Activated naive CD8-positive, alpha-beta T cell treated with anti-CD3 and anti-CD28 coated beads for 36 hours (primary cell): ENCODE data around the gene FUT2. TPM values are rescaled to one million over a fixed set of nuclear protein-coding genes. Genes with fewer than 3 reads are reported as not detected.

Experiments used
- DNase-seq: peaks from one replicate; pipeline ENCODE4 v3.0.0; 2021
- H3K27ac Mint-ChIP-seq: one replicate; pipeline ENCODE4 v1.8.0; 2022; ENCODE audit warnings: mild to moderate bottlenecking, moderate library complexity, mixed read lengths
- H3K27me3 Mint-ChIP-seq: one replicate; pipeline ENCODE4 v1.8.0; 2022; ENCODE audit warnings: mild to moderate bottlenecking, mixed read lengths
- H3K36me3 Mint-ChIP-seq: one replicate; pipeline ENCODE4 v1.8.0; 2021; ENCODE audit warnings: mild to moderate bottlenecking, mixed read lengths
- H3K4me1 Mint-ChIP-seq: one replicate; pipeline ENCODE4 v1.8.0; 2021; ENCODE audit warnings: mixed read lengths
- H3K4me3 Mint-ChIP-seq: one replicate; pipeline ENCODE4 v1.8.0; 2022; ENCODE audit warnings: mild to moderate bottlenecking, moderate library complexity, mixed read lengths
- H3K9me3 Mint-ChIP-seq: one replicate; pipeline ENCODE4 v1.8.0; 2022; ENCODE audit warnings: mixed read lengths
- total RNA-seq, 2 experiments: library from RNA; stranded (reverse); gene quantifications; one replicate each; pipeline ENCODE4 v1.2.3, GENCODE V29; 2021

Gene FUT2
- total RNA-seq, 2 experiments from 2014 or later: not detected

DNA sequence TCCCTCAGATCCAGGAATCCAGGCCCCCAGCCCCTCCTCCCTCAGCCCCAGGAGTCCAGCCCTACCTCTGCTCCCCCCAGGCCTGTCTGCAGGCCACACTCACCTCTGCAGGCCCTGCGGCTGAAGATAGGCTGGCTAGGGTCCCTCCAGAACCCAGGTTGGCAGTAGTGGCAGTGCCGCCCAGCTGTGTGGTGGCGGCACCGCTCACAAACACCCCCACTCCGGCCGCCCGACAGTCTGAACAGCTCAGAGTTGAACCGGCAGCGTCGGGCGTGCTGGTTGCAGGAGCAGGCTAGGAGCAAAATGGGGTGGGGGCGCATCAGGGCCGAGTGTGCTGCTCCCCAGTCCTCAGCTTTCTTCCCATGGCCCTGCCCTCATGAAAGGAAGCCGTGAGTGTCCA is 31.3 kb upstream of the FUT2 start:
- Mint-ChIP-seq H3K4me1 (peaks cover 7% of the 10 kb centered on the region), H3K27ac (no peak overlapping the region), H3K9me3 (no peaks in the 10 kb centered on the region), H3K36me3 (no peaks in the 10 kb centered on the region), H3K4me3 (no peak overlapping the region), H3K27me3 (no peaks in the 10 kb centered on the region)
- DNase-seq: no peak

GRCh38 chr19:48665786-48666185 is 30.0 kb upstream of the FUT2 start:
- H3K9me3 Mint-ChIP-seq: peaks cover 3% of the 10 kb centered on the region

GRCh38 chr19:48668332-48668731 is 27.4 kb upstream of the FUT2 start:
- Mint-ChIP-seq H3K27me3 (no peaks in the 10 kb centered on the region), H3K36me3 (no peaks in the 10 kb centered on the region), H3K27ac (no peak overlapping the region), H3K4me1 (no peaks in the 10 kb centered on the region), H3K9me3 (peaks cover 3% of the 10 kb centered on the region), H3K4me3 (no peak overlapping the region)
- DNase-seq: no peak

More at GRCh38 chr19:48665786-48666185, 30.0 kb upstream of the FUT2 start:
- no peak overlapping the region for H3K27ac Mint-ChIP-seq
- no peak for DNase-seq
- peaks cover 5% of the 10 kb centered on the region for H3K4me1 Mint-ChIP-seq
- no peaks in the 10 kb centered on the region for H3K27me3 Mint-ChIP-seq
- no peaks in the 10 kb centered on the region for H3K36me3 Mint-ChIP-seq
- H3K4me3 Mint-ChIP-seq: no peak overlapping the region

GRCh38 chr19:48668761-48669160 is 27.0 kb upstream of the FUT2 start:
- Mint-ChIP-seq H3K4me1 (no peaks in the 10 kb centered on the region), H3K4me3 (no peak overlapping the region), H3K27me3 (no peaks in the 10 kb centered on the region), H3K36me3 (no peaks in the 10 kb centered on the region), H3K27ac (no peak overlapping the region), H3K9me3 (peaks cover 3% of the 10 kb centered on the region)
- no peak for DNase-seq

DNA sequence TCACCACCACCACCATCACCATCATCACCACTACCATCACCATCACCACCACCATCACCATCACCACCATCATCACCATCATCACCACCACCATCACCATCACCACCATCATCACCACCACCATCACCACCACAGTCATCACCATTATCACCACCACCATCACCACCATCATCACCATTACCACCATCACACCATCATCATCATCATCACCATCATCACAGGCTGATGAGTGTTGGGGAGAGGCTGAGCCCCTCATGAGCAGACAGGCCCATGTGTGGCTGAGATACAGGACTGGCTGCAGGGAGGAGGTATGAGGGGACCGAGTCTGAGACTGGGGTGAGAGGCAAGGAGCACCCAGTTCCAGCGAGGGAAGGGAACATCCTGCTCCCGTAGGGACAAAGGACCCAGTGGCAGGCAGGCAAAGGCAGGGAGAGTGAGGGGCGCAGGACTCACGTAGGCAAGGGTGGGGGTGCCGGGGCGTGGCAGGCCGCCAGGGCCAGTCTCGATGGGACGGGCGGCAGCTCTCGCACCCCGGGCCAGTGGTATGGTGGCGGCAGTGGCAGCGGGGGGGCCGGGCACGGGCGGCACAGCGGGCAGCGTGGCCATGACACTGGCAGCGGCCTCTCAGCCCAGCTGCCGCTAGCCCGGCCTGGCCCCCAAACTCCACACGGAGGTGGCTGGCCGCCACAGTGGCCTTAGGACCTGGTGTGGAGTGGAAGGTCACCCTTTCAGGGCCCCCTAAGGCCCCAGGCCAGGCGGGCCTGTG is 25.7 kb upstream of the FUT2 start:
- Mint-ChIP-seq H3K27ac (peak overlapping the region; percentile 50), H3K9me3 (peaks cover 3% of the 10 kb centered on the region), H3K4me3 (no peak overlapping the region), H3K36me3 (no peaks in the 10 kb centered on the region), H3K4me1 (peaks cover 2% of the 10 kb centered on the region), H3K27me3 (no peaks in the 10 kb centered on the region)
- DNase-seq: no peak

- H3K27me3 Mint-ChIP-seq: no peaks in the 10 kb centered on the region
- H3K27ac Mint-ChIP-seq: no peak overlapping the region
- no peaks in the 10 kb centered on the region for H3K36me3 Mint-ChIP-seq
- no peak for DNase-seq
- peaks cover 7% of the 10 kb centered on the region for H3K4me1 Mint-ChIP-seq
- H3K4me3 Mint-ChIP-seq: no peak overlapping the region
- H3K9me3 Mint-ChIP-seq: peaks cover 3% of the 10 kb centered on the region
These were observed 24.9 kb upstream of the FUT2 start for GRCh38 chr19:48670699-48671445.

DNA sequence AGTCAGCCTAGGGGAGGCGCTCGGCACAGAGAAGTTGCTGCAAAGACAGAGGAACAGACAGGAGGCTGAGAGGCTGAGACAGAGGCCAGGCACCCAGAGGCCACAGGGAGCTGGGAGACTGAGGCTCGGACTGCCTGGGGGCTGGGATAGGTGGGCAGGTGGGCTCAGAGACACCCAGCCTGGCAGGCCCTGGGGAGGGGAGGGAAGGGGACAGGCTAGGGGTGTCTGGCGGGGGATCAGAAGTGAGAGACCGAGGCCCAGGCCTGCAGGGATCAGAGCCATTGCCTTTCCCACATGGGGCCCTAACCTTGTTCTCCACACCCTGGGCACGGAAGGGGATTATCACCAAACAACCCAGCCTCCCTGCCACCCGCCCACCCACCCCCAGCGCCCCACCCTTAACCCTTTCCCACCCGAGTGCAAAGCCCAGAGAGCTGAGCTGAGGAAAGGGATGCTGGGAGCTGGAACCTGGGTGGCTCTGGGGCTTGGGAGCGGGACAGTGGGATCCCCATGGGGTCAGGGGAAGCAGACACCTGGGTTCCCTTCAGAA is 24.2 kb upstream of the FUT2 start:
- no peak for DNase-seq
- H3K27me3 Mint-ChIP-seq: no peaks in the 10 kb centered on the region
- H3K9me3 Mint-ChIP-seq: peaks cover 3% of the 10 kb centered on the region
- peaks cover 7% of the 10 kb centered on the region for H3K4me1 Mint-ChIP-seq
- H3K4me3 Mint-ChIP-seq: no peak overlapping the region
- no peak overlapping the region for H3K27ac Mint-ChIP-seq
- no peaks in the 10 kb centered on the region for H3K36me3 Mint-ChIP-seq

DNA sequence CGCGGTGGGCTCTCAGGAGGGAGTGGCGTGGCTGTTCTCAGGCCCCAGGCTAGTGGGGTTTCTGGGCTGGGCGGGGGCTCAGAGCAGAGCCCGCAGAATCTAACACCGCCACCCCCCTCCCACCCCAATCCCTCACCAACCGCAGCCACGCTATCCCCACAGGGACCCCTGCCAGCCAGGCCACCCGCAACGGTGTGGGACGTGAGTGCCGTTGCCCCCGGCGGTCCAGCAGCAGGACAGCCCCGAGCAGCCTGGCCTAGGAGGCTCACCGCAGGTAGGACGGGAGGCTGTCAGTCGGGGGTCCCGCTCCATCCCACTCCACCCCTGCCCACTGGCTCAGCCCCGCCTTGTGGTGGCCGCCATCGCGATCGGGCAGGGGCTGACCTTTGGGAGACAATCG is 22.8 kb upstream of the FUT2 start, which contains the start of gene NTN5:
Gene NTN5 (minus strand): TSS at position 24 of the 400 bp plus-strand sequence. CDS start 2,031 bp downstream, outside the sequence.
- no peak within 1 kb of the TSS for H3K27ac Mint-ChIP-seq
- DNase-seq: no peak
- H3K36me3 Mint-ChIP-seq: no peaks in the 10 kb centered on the region
- no peaks in the 10 kb centered on the region for H3K27me3 Mint-ChIP-seq
- no peak within 1 kb of the TSS for H3K4me3 Mint-ChIP-seq
- peaks cover 3% of the 10 kb centered on the region for H3K9me3 Mint-ChIP-seq
- peaks cover 7% of the 10 kb centered on the region for H3K4me1 Mint-ChIP-seq

DNA sequence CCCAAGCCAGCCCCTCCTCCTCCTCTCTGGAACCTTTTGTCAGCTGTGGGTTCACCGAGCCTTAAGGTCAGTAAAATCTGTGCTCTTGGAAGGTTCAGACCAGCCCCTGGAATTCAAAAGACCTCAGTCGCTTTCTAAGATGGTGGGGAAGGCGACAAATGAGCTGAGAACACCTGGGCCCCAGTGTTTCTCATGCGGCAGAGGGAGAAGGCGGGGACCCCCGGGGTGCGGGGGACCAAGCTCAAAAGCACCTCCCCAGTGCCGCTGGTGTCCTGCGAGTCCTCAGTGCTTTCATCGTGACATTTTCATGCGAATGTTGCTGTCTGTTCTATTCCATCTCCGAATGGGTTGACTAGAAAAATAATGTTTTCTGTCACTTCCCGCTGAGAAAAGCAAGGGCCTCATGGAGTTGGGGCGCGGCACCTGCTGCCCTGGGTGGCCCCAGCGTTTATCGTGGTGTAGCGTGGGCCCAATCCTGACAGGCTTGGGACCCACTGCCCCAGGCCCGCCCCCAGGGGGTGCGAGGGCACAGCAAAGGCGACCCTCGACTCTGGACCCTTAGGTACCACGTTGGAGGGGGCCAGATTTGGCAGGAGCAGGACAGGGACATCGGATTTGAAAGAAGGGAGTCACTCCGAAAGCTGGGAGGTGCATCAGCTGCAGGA is 22.2 kb upstream of the FUT2 start:
- H3K36me3 Mint-ChIP-seq: no peaks in the 10 kb centered on the region
- H3K4me1 Mint-ChIP-seq: peaks cover 7% of the 10 kb centered on the region
- no peaks in the 10 kb centered on the region for H3K27me3 Mint-ChIP-seq
- no peak for DNase-seq
- H3K27ac Mint-ChIP-seq: no peak overlapping the region
- peaks cover 3% of the 10 kb centered on the region for H3K9me3 Mint-ChIP-seq
- no peak overlapping the region for H3K4me3 Mint-ChIP-seq

- Mint-ChIP-seq H3K4me1 (peaks cover 7% of the 10 kb centered on the region), H3K27ac (no peak overlapping the region), H3K4me3 (no peak overlapping the region), H3K9me3 (peaks cover 3% of the 10 kb centered on the region), H3K27me3 (no peaks in the 10 kb centered on the region), H3K36me3 (no peaks in the 10 kb centered on the region)
- DNase-seq: no peak
These were observed 21.5 kb upstream of the FUT2 start for GRCh38 chr19:48674216-48674809.

DNA sequence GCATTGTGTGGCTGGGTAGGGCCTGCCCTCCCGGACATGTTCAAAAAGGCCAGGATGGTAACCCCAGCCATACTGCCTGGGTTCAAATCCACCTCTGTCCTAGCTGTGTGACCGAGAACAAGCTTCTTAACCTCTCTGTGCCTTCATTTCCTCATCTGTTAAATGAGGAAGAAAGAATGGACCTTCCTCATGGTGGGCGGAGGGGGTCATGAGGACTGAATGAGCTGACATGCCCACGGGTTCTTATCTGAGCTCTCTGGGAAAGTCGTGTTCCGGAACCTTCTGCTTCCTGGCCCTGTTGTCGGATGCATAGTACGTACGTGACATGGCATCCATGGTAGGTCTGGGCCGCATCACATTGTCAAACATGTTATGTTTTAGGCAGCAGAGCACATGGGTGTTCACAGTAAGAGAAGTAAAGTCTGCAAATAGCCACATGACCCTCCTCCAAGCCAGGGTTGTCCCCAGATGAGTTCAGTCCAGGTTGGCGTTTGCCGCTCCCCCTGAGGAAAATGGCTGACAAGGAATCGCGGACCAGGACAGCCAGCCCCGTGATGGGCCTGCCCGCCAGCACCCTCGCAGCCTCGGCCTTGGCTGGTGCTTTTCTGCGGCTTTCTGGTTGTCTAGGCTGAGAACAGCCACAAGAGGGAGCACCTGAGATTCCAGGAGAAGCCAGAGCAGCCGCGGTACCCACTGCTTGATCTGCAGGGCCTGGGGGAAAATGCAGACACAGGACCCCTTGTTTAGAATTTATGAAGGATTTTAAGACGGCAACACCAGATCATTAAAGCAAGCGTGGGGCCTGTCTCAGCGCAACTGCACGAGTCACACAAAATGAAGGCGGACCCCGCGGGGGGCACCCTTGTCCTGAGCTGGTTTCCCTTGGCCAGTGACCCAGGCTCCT is 20.6 kb upstream of the FUT2 start:
- Mint-ChIP-seq H3K9me3 (no peaks in the 10 kb centered on the region), H3K4me3 (peak overlapping the region; percentile 25), H3K27ac (no peak overlapping the region), H3K4me1 (peaks cover 7% of the 10 kb centered on the region), H3K27me3 (no peaks in the 10 kb centered on the region), H3K36me3 (no peaks in the 10 kb centered on the region)
- DNase-seq: peak; percentile 76

DNA sequence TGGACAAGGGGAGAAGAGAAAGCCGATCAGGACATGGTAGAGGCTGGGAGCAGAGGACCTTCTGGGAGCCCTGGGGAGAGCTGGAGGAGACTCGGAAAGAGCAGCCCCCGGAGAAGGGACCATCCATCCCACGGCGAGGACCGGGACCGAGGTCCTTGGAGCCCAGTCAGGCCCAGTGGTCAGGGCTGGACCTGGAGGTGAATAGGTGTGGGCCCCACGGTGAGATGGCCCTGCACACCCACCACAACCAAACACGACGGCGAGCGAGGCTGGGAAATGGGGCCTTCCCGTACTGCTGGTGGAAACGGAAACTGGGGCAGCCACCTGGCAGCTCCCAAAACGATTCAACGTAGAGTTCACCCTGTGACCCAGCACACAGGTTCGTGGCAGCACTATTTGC is 19.3 kb upstream of the FUT2 start:
- Mint-ChIP-seq H3K9me3 (no peaks in the 10 kb centered on the region), H3K4me3 (no peak overlapping the region), H3K27ac (no peak overlapping the region), H3K27me3 (no peaks in the 10 kb centered on the region), H3K36me3 (no peaks in the 10 kb centered on the region), H3K4me1 (peaks cover 7% of the 10 kb centered on the region)
- no peak for DNase-seq

DNA sequence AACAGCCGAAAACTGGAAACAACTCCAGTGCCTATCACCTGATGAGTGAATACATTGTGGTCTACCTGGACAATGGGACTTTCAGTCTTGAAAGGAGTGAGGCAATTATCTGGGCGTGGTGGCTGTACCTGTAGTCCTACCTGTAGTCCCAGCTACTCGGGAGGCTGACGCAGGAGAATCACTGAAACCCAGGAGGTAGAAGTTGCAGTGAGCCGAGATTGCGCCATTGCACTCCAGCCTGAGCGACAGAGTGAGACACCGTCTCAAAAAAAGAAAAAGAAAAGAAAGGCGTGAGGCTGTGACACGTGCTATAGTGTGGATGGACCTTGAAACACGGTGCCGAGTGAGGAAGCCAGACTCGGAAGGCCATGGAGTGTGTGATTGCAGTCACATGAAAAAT is 18.9 kb upstream of the FUT2 start:
- DNase-seq: no peak
- Mint-ChIP-seq H3K27me3 (no peaks in the 10 kb centered on the region), H3K36me3 (no peaks in the 10 kb centered on the region), H3K4me1 (peaks cover 7% of the 10 kb centered on the region), H3K27ac (no peak overlapping the region), H3K4me3 (no peak overlapping the region), H3K9me3 (no peaks in the 10 kb centered on the region)

- Mint-ChIP-seq H3K9me3 (no peaks in the 10 kb centered on the region), H3K27ac (no peak overlapping the region), H3K27me3 (no peaks in the 10 kb centered on the region), H3K4me1 (peaks cover 8% of the 10 kb centered on the region), H3K36me3 (no peaks in the 10 kb centered on the region), H3K4me3 (no peak overlapping the region)
- no peak for DNase-seq
These were observed 17.6 kb upstream of the FUT2 start for GRCh38 chr19:48678201-48678600.
